Heart left ventricle (tissue), 16 donors: ENCODE measurements around the gene SIGMAR1. TPM values are rescaled to one million over a fixed set of nuclear protein-coding genes. Genes with fewer than 3 reads are reported as not detected.

Source experiments
- ATAC-seq, 4 donors: fragments of 200-7000 bp; cut with Tn5 transposase; one replicate each; pipeline ENCODE4 v1.9.1; 2020 to 2022; ENCODE audit warnings: moderate library complexity in 4 of 4, mild to moderate bottlenecking in 3 of 4, moderate number of reproducible peaks in 1 of 4
- DNase-seq, 5 donors: peaks; one replicate each; pipeline ENCODE4 v3.0.0-alpha.2; 2020
- H3K27ac ChIP-seq, 12 donors: fragments of 200-600 bp; sonication (generic) in 4 of 12; one replicate each; pipeline versions ENCODE4 v1.5.0 to v1.8.0; 2016 to 2022; ENCODE audit warnings: mild to moderate bottlenecking in 2 of 12
- H3K27me3 ChIP-seq, 9 donors: fragments of 200-600 bp; sonication (generic) in 2 of 9; one replicate each; pipeline versions ENCODE4 v1.5.1 to v1.8.0; 2016 to 2022; ENCODE audit warnings: mild to moderate bottlenecking in 3 of 9
- H3K36me3 ChIP-seq, 9 donors: fragments of 200-600 bp; sonication (generic) in 2 of 9; one replicate each; pipeline versions ENCODE4 v1.5.0 to v1.8.0; 2018 to 2022; ENCODE audit warnings: mild to moderate bottlenecking in 2 of 9
- H3K4me1 ChIP-seq, 12 donors: fragments of 200-600 bp; sonication (generic) in 4 of 12; one replicate each; pipeline versions ENCODE4 v1.5.0 to v1.8.0; 2016 to 2022; ENCODE audit warnings: mild to moderate bottlenecking in 3 of 12
- H3K4me3 ChIP-seq, 12 donors: fragments of 200-600 bp; sonication (generic) in 4 of 12; one replicate each; pipeline versions ENCODE4 v1.5.0 to v1.8.0; 2017 to 2022; ENCODE audit warnings: mild to moderate bottlenecking in 9 of 12, moderate library complexity in 4 of 12
- H3K9me3 ChIP-seq, 12 donors: fragments of 200-600 bp; sonication (generic) in 4 of 12; one replicate each; pipeline versions ENCODE4 v1.5.0 to v1.8.0; 2016 to 2022; ENCODE audit warnings: mild to moderate bottlenecking in 1 of 12
- POLR2A ChIP-seq, 2 donors: fragments of 450-650 bp; IDR thresholded peaks; one replicate each; pipeline ENCODE4 v1.6.1; 2017; ENCODE audit warnings: antibody characterized with exemption in 2 of 2, mild to moderate bottlenecking in 2 of 2, moderate library complexity in 2 of 2
- WGBS, 4 donors: extraction: QIAGEN DNeasy Blood & Tissue Kit in 2 of 4; methylation state at CpG; one replicate each; pipeline versions ENCODE4 v1.1.5 to v1.1.7; 2013 to 2018; 5-methylcytosine and 5-hydroxymethylcytosine counted together
- intact Hi-C, 10 donors: fragments of 100-400 bp; cut with DNase I; formaldehyde crosslinking; loops; one replicate each; pipeline versions ENCODE4 v1.11.1 to v1.14.2; 2022
- polyA plus RNA-seq, 2 donors: library from polyadenylated mRNA; stranded (reverse); fragments of 200-250 nt; gene quantifications; one replicate each; pipeline ENCODE4 v1.2.3, GENCODE V29; 2013
- total RNA-seq, 9 donors: library from RNA; depleted of rRNA in 2 of 9; stranded (reverse); fragments of >200 nt in 2 of 9; fragmentation: NEBNext Ultra II Directional in 3 of 9; extraction: Animal tissue kit (Norgen Biotek cat#: 25700) in 3 of 9; gene quantifications; one replicate each; pipeline versions ENCODE4 v1.1.0 to v1.2.4, GENCODE V29; 2016 to 2023
- TF ChIP-seq, protein P1 (sequence below), 12 donors: fragments of 200-600 bp; sonication (generic) in 4 of 12; IDR thresholded peaks; one replicate each; pipeline versions ENCODE4 v1.5.0 to v1.8.0; 2018 to 2022; ENCODE audit warnings: antibody characterized with exemption in 12 of 12, mild to moderate bottlenecking in 5 of 12
- donor health status: ischemic (EF 13 %, LVEDD 7.1; RV severe dilation, severe dysfunction).
- donor health status: healthy with polysubstance abuse.
- donor health status: DM: no; HTN: yes; CAD: no.
- donor health status: DM: no; HTN: no; CAD: no.
- donor health status: ischemic (EF 25% LVEDD 6.9; RV normal size, moderate dysfunction).
- donor health status: ischemic (EF 25% LVEDD 5.7; RV mildly dilated, moderate dysfunction).
- donor health status: healthy.
- donor health status: DM: yes; HTN: yes; CAD: no.
- donor health status: ischemic (EF 35%, LVEDD 5.7; RV mildly dilated, moderate dysfunction).
- donor health status: nonischemic (EF 11% LVEDD 7.7; RV severe dilation, severe dysfunction).
- donor health status: DM: yes; HTN: yes; CAD: no.
- donor health status: PGD.
- donor health status: ischemic (EF 29% LVEDD 5.4; RV normal size, mild dysfunction).
- donor health status: nonischemic (EF 23%, LVEDD 6.1; RV moderate dilation, normal function).

The SIGMAR1 gene
- total and polyA plus RNA-seq, 11 donors = 17.0 to 55.3 (median 24.9) TPM

DNA sequence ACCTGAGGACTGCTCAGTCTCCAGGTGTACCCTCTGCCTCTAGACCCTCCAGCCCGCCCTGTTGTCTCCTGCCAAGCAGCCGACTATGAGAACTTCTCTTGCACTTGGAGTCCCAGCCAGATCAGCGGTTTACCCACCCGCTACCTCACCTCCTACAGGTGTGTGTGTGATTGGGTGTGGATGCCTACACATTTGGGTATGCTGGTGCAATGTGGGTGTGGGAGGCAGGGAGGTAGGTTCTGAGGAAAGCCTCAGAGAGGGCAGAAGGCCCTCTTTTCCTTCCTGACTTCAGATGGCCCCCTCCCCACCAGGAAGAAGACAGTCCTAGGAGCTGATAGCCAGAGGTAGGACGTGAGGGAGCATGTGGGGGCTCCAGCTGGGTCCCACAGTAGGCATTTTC, 19.4 kb upstream of the SIGMAR1 start:
- Histone ChIP-seq H3K27me3 (no peaks in the 10 kb centered on the region), H3K36me3 (peaks cover 0 to 39% (median 24%) of the 10 kb centered on the region in 9 donors), H3K27ac (no peak overlapping the region), H3K4me1 (peaks cover 7 to 48% (median 33%) of the 10 kb centered on the region in 12 donors), H3K4me3 (no peak overlapping the region), H3K9me3 (no peaks in the 10 kb centered on the region)
- TF ChIP-seq POLR2A (IDR thresholded peaks at IDR 0.05) = no peak
- TF ChIP-seq, protein P1, sequence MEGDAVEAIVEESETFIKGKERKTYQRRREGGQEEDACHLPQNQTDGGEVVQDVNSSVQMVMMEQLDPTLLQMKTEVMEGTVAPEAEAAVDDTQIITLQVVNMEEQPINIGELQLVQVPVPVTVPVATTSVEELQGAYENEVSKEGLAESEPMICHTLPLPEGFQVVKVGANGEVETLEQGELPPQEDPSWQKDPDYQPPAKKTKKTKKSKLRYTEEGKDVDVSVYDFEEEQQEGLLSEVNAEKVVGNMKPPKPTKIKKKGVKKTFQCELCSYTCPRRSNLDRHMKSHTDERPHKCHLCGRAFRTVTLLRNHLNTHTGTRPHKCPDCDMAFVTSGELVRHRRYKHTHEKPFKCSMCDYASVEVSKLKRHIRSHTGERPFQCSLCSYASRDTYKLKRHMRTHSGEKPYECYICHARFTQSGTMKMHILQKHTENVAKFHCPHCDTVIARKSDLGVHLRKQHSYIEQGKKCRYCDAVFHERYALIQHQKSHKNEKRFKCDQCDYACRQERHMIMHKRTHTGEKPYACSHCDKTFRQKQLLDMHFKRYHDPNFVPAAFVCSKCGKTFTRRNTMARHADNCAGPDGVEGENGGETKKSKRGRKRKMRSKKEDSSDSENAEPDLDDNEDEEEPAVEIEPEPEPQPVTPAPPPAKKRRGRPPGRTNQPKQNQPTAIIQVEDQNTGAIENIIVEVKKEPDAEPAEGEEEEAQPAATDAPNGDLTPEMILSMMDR (IDR thresholded peaks at IDR 0.05) = no peak
- no peak for ATAC-seq
- 92 to 95% (median 94%) methylated on average over 5 of the region's 5 CpGs for WGBS, 4 donors
- intact Hi-C loops = no loop called here
- DNase-seq = no peak

DNA sequence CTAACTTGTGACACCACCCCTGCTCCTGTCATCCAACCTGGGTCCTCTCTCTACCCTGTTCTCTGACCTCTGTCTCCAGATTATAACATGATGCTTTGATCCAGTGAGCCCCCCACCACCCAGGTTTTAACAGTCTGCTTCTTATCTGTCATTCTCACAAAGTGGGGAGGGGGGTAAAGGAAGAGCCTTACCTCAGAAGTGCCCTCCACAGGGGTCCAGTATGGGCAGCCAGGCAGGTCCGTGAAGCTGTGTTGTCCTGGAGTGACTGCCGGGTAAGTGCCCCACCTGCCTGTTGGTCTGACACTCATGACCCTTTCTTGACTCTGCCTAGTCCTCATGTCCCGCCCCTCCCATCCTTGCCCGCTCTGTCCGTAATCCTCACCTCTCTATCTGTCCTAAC, 17.8 kb upstream of the SIGMAR1 start:
- Histone ChIP-seq H3K9me3 (no peaks in the 10 kb centered on the region), H3K4me1 (peaks cover 7 to 61% (median 43%) of the 10 kb centered on the region in 12 donors), H3K4me3 (no peak overlapping the region), H3K27ac (peak overlapping the region in 10 of 12 donors; percentile 55 to 95 (median 86)), H3K36me3 (peaks cover 0 to 27% (median 10%) of the 10 kb centered on the region in 9 donors), H3K27me3 (no peaks in the 10 kb centered on the region)
- TF ChIP-seq, protein P1 (IDR thresholded peaks at IDR 0.05) = no peak
- TF ChIP-seq POLR2A (IDR thresholded peaks at IDR 0.05) = no peak
- no peak for DNase-seq
- intact Hi-C loops = no loop called here
- WGBS, 4 donors = 67 to 74% (median 69%) methylated on average over 5 of the region's 5 CpGs
- no peak for ATAC-seq

- Histone ChIP-seq H3K27me3 (no peaks in the 10 kb centered on the region), H3K4me3 (peak overlapping the region in 3 of 12 donors; percentile 22 to 61 (median 24)), H3K36me3 (peaks cover 0 to 22% (median 10%) of the 10 kb centered on the region in 9 donors), H3K4me1 (peaks cover 7 to 61% (median 43%) of the 10 kb centered on the region in 12 donors), H3K27ac (peak overlapping the region; percentile 43 to 95 (median 86)), H3K9me3 (no peaks in the 10 kb centered on the region)
- no peak for TF ChIP-seq POLR2A (IDR thresholded peaks at IDR 0.05)
- TF ChIP-seq, protein P1 (IDR thresholded peaks at IDR 0.05) = no peak
- DNase-seq (peak; percentile 81 to 88 (median 83)), ATAC-seq (peak; percentile 47 to 81 (median 67))
- intact Hi-C loops = loop anchor here in 1 of 10 donors (5.0 kb wide), 1 partner anchor 48 kb away; no protein-coding TSS in a partner anchor
- 29 to 49% (median 40%) methylated on average over 10 to 11 of the region's 11 CpGs for WGBS, 4 donors
These were observed 16.9 kb upstream of the SIGMAR1 start for GRCh38 chr9:34654323-34655051.
